Measurements from ENCODE around the gene DPT.

DNA sequence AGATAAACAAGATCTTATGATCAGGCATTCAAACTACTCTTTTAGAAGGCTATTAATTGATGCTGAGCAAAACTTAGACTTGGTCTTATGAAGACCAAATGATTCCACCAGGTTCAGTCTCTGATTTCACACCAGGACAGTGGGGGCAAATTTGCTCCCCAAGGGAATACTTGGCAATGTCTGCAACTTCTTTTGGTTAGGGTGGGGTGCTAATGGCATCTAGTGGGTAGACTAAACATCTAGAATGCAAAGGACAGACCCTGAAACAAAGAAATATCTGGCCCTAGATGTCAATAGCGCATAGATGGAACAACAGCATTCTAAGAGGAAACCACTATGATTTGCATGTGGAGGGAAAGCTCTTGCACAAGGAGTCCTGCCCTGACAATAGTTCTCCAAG lies 30.6 kb downstream of the DPT start:
- TF ChIP-seq POLR2A (IDR thresholded peaks at IDR 0.05), result no peak
- TF ChIP-seq, protein P1, sequence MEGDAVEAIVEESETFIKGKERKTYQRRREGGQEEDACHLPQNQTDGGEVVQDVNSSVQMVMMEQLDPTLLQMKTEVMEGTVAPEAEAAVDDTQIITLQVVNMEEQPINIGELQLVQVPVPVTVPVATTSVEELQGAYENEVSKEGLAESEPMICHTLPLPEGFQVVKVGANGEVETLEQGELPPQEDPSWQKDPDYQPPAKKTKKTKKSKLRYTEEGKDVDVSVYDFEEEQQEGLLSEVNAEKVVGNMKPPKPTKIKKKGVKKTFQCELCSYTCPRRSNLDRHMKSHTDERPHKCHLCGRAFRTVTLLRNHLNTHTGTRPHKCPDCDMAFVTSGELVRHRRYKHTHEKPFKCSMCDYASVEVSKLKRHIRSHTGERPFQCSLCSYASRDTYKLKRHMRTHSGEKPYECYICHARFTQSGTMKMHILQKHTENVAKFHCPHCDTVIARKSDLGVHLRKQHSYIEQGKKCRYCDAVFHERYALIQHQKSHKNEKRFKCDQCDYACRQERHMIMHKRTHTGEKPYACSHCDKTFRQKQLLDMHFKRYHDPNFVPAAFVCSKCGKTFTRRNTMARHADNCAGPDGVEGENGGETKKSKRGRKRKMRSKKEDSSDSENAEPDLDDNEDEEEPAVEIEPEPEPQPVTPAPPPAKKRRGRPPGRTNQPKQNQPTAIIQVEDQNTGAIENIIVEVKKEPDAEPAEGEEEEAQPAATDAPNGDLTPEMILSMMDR (IDR thresholded peaks at IDR 0.05), result no peak
